DOHH2 (cell line): Measurements from ENCODE around the gene ADAT1.

Source experiments
- EZH2phosphoT487 ChIP-seq: fragments of 200-600 bp; sonication (generic); IDR thresholded peaks from 2 replicates; pipeline ENCODE4 v1.6.1; 2017; ENCODE audit warnings: borderline replicate concordance, mild to moderate bottlenecking, antibody characterized with exemption, low read length, moderate library complexity, mixed read lengths
- TF ChIP-seq, protein P1 (sequence below): fragments of 200-600 bp; sonication (generic); IDR thresholded peaks from one replicate; pipeline ENCODE4 v1.5.1; 2014; ENCODE audit warnings: antibody characterized with exemption, mild to moderate bottlenecking, low read depth, low read length; ENCODE audit not compliant: poor library complexity, severe bottlenecking

DNA sequence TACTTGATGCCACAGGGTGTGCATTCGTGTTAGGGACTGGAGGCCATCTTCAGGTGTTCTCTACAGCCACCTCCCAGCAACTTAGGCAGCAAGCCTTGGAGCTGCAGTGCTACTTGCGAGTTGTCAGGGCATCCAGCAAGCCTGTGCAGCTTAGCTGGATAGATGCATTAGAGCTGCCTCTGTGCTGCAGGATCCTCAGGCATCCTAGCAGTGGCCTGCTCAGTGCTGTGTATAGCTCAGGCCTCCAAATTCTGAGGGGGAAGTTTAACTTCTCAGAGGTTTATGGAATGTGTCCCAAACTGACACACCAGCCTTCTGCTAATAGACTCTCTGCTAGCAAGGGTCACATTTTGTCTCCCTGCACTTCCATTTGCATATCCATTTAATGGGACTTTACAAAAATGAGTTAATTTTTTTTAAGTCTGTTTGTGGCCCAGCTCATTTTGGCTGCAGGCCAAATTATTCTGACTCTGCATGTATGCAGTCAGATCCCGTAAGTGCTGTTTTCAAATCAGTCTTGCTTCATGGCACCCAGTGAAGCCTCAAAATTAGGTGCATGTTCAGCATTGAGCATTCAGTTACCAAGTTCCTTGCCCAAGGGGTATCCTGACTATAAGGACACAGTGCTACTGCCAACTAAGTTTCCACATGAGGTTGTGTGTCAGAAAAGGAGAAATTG is 50.1 kb downstream of the ADAT1 start:
- TF ChIP-seq, protein P1, sequence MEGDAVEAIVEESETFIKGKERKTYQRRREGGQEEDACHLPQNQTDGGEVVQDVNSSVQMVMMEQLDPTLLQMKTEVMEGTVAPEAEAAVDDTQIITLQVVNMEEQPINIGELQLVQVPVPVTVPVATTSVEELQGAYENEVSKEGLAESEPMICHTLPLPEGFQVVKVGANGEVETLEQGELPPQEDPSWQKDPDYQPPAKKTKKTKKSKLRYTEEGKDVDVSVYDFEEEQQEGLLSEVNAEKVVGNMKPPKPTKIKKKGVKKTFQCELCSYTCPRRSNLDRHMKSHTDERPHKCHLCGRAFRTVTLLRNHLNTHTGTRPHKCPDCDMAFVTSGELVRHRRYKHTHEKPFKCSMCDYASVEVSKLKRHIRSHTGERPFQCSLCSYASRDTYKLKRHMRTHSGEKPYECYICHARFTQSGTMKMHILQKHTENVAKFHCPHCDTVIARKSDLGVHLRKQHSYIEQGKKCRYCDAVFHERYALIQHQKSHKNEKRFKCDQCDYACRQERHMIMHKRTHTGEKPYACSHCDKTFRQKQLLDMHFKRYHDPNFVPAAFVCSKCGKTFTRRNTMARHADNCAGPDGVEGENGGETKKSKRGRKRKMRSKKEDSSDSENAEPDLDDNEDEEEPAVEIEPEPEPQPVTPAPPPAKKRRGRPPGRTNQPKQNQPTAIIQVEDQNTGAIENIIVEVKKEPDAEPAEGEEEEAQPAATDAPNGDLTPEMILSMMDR: no peak
- TF ChIP-seq EZH2phosphoT487: no peak
